OCI-LY3 (cell line): ENCODE data around the gene BRSK1.

ENCODE experiments used
- H2AFZ ChIP-seq: fragments of 200-600, 300-600 bp; shearing (Covaris generic); 2 replicates; pipeline ENCODE4 v1.6.0; 2014; ENCODE audit warnings: antibody characterized with exemption, low read depth, low read length
- H3K27ac ChIP-seq: fragments of 200-600, 300-600 bp; sonication (generic); 2 replicates; pipeline ENCODE4 v1.5.1; 2014; ENCODE audit warnings: mild to moderate bottlenecking, low read length, moderate library complexity, mixed read lengths
- H3K27me3 ChIP-seq: fragments of 200-600, 300-600 bp; sonication (generic); 2 replicates; pipeline ENCODE4 v1.6.1; 2014; ENCODE audit warnings: low read depth, low read length, mixed read lengths
- H3K36me3 ChIP-seq: fragments of 200-600, 300-600 bp; sonication (generic); replicated peaks from 2 replicates; pipeline ENCODE3; 2014; ENCODE audit warnings: low read depth, low read length, mixed read lengths
- H3K4me1 ChIP-seq: fragments of 300-600, 200-600 bp; sonication (generic); 2 replicates; pipeline ENCODE4 v1.6.1; 2014; ENCODE audit warnings: low read length, mixed read lengths
- H3K4me2 ChIP-seq: fragments of 200-600, 300-600 bp; sonication (generic); 2 replicates; pipeline ENCODE4 v1.6.1; 2014; ENCODE audit warnings: low read length, mixed read lengths
- H3K4me3 ChIP-seq: fragments of 300-600, 200-600 bp; sonication (generic); 2 replicates; pipeline ENCODE4 v1.5.1; 2014; ENCODE audit warnings: antibody characterized with exemption, mild to moderate bottlenecking, low read length, moderate library complexity
- H3K79me2 ChIP-seq: fragments of 300-600, 200-600 bp; shearing (Covaris generic); 2 replicates; pipeline ENCODE4 v1.6.1; 2014; ENCODE audit warnings: mild to moderate bottlenecking, low read length, mixed read lengths
- H3K9ac ChIP-seq: fragments of 300-600, 200-600 bp; shearing (Covaris generic); 2 replicates; pipeline ENCODE4 v1.6.0; 2014; ENCODE audit warnings: mild to moderate bottlenecking, low read length, moderate library complexity
- H3K9me3 ChIP-seq: fragments of 200-600, 300-600 bp; shearing (Covaris generic); 2 replicates; pipeline ENCODE4 v1.6.1; 2014; ENCODE audit warnings: low read length, mixed read lengths; ENCODE audit not compliant: insufficient read depth
- H4K20me1 ChIP-seq: fragments of 200-600, 300-600 bp; sonication (generic); 2 replicates; pipeline ENCODE4 v1.6.1; 2016; ENCODE audit warnings: low read length, mixed read lengths; ENCODE audit not compliant: insufficient read depth
- CTCF ChIP-seq: fragments of 200-600, 300-600 bp; sonication (generic); IDR thresholded peaks from 2 replicates; pipeline ENCODE4 v1.5.1; 2014; ENCODE audit warnings: antibody characterized with exemption, low read length, low read depth
- EZH2phosphoT487 ChIP-seq: fragments of 200-600 bp; shearing (Covaris generic); IDR thresholded peaks from 2 replicates; pipeline ENCODE4 v1.6.1; 2018; ENCODE audit warnings: antibody characterized with exemption, mixed run types, low read depth

Gene BRSK1

DNA sequence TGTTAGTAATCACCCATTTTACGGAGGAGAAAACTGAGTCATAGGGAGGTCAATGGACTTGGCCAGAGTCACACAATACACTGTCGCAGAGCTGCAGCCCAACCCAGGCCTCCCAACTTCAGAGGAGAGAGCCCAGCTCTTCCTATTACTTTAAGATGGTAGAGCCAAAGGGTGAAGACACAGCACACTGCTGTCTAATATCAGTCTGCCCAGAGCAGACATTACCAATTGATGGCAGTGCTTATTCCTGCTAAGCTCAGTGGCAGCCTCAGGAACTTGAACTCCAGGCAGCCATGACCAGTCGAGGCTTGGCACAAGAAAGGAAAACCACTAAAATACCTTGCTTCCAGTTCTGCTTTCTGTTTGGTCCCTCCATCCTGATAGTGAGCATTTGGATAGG lies 22.9 kb downstream of the BRSK1 start:
- no peak for TF ChIP-seq CTCF
- TF ChIP-seq EZH2phosphoT487, result no peak
- Histone ChIP-seq H4K20me1 (no peaks in the 10 kb centered on the region), H2AFZ (no peak overlapping the region), H3K4me1 (0 out of 2 replicates have a peak, but pooled peaks cover 4% of the 10 kb centered on the region), H3K79me2 (no peaks in the 10 kb centered on the region), H3K4me2 (no peak overlapping the region), H3K4me3 (no peak overlapping the region), H3K9me3 (no peaks in the 10 kb centered on the region), H3K27ac (no peak overlapping the region), H3K36me3 (no peaks in the 10 kb centered on the region), H3K27me3 (no peaks in the 10 kb centered on the region), H3K9ac (no peak overlapping the region)

DNA sequence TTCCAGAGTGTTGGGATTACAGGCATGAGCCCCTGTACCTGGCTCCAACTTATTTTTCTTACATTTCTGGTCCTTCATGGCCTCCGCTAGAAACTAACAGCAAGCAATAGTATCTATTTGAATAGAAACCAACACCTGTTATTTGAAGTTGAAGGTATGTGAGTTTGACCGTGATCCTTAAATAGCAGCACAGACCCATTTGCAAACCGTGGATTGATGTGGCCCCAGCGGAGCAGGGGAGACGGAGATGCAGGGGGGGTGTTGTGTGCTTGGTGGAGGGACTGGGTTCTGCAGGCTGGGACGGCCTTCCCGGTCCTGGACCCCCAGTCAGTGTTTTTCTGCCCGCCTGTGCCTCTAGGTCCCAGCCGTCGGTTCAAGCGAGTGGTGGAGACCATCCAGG lies 24.5 kb downstream of the BRSK1 start:
- H3K4me3 ChIP-seq, result no peak overlapping the region
- H3K27me3 ChIP-seq, result no peaks in the 10 kb centered on the region
- H3K9me3 ChIP-seq, result no peaks in the 10 kb centered on the region
- TF ChIP-seq EZH2phosphoT487, result no peak
- no peak for TF ChIP-seq CTCF
- H3K4me2 ChIP-seq, result no peak overlapping the region
- no peaks in the 10 kb centered on the region for H4K20me1 ChIP-seq
- no peaks in the 10 kb centered on the region for H3K4me1 ChIP-seq
- no peak overlapping the region for H3K9ac ChIP-seq
- no peaks in the 10 kb centered on the region for H3K79me2 ChIP-seq
- no peak overlapping the region for H3K27ac ChIP-seq
- H3K36me3 ChIP-seq, result no peaks in the 10 kb centered on the region
- no peak overlapping the region for H2AFZ ChIP-seq

DNA sequence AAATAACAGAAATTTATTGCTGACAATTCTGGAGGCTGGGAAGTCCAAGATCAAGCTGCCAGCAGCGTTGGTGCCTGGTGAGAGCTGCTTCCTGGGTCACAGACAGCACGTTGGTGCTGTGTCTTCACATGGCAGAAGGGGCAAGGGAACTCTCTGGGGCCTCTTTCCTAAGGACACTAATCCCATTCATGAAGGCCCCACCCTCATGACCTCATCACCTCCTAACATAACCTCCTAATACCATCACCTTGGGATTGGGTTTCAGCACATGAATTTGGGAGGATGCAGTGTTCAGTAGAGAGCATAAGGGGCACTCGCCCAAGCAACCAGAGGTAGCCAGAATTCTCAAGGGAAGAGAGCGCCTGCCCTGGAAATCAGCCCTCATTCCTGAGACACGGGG lies 25.7 kb downstream of the BRSK1 start:
- no peak overlapping the region for H3K27ac ChIP-seq
- no peak overlapping the region for H3K4me2 ChIP-seq
- no peaks in the 10 kb centered on the region for H3K27me3 ChIP-seq
- H3K36me3 ChIP-seq, result no peaks in the 10 kb centered on the region
- H2AFZ ChIP-seq, result no peak overlapping the region
- no peaks in the 10 kb centered on the region for H3K4me1 ChIP-seq
- no peaks in the 10 kb centered on the region for H3K9me3 ChIP-seq
- H4K20me1 ChIP-seq, result no peaks in the 10 kb centered on the region
- H3K9ac ChIP-seq, result no peak overlapping the region
- H3K4me3 ChIP-seq, result no peak overlapping the region
- TF ChIP-seq EZH2phosphoT487 (no peak), CTCF (no peak)
- H3K79me2 ChIP-seq, result no peaks in the 10 kb centered on the region

- no peak overlapping the region for H3K27ac ChIP-seq
- no peaks in the 10 kb centered on the region for H3K79me2 ChIP-seq
- H4K20me1 ChIP-seq, result no peaks in the 10 kb centered on the region
- no peak overlapping the region for H2AFZ ChIP-seq
- no peak overlapping the region for H3K9ac ChIP-seq
- no peak for TF ChIP-seq CTCF
- no peak for TF ChIP-seq EZH2phosphoT487
- no peaks in the 10 kb centered on the region for H3K36me3 ChIP-seq
- H3K27me3 ChIP-seq, result no peaks in the 10 kb centered on the region
- no peak overlapping the region for H3K4me2 ChIP-seq
- H3K4me1 ChIP-seq, result no peaks in the 10 kb centered on the region
- no peaks in the 10 kb centered on the region for H3K9me3 ChIP-seq
- H3K4me3 ChIP-seq, result no peak overlapping the region
Observed at GRCh38 chr19:55310498-55310897, 26.7 kb downstream of the BRSK1 start.
